Brain microvascular endothelial cell (primary cell): ENCODE results near the gene PRSS36.
"Not testable (repeated sequence)": the region's sequence is repeated elsewhere in the genome, so short reads cannot be mapped to it uniquely, and the experiment has no call there.

Experiments
- DNase-seq: peaks from one replicate; pipeline ENCODE4 v3.0.0-alpha.2; 2020
- H3K27ac ChIP-seq: fragments of 250-450 bp; sonication (Bioruptor Pico); 2 replicates; pipeline ENCODE4 v1.5.1; 2020; ENCODE audit warnings: mild to moderate bottlenecking, moderate library complexity
- H3K27me3 ChIP-seq: fragments of 250-450 bp; sonication (Bioruptor Pico); replicated peaks from 2 replicates; pipeline ENCODE4 v1.5.1; 2020; ENCODE audit warnings: mild to moderate bottlenecking
- H3K36me3 ChIP-seq: fragments of 250-450 bp; sonication (Bioruptor Pico); replicated peaks from 2 replicates; pipeline ENCODE4 v1.5.1; 2020; ENCODE audit warnings: mild to moderate bottlenecking
- H3K4me3 ChIP-seq: 2 replicates; pipeline ENCODE4 v1.5.1; 2011; ENCODE audit warnings: low read depth, mild to moderate bottlenecking, control low read depth, low read length, moderate library complexity
- in situ Hi-C: cut with HindIII; loops from 2 replicates; pipeline ENCODE4 v1.10.0; 2017; ENCODE audit warnings: low sequenced_read_pairs, low pct_ligation_motif_present
- TF ChIP-seq, protein P1 (sequence below): IDR thresholded peaks from 2 replicates; pipeline ENCODE4 v1.5.1; 2011; ENCODE audit warnings: low read depth, mild to moderate bottlenecking, moderate library complexity, low read length, control low read depth, inconsistent platforms; ENCODE audit errors: missing control alignments

The PRSS36 gene

DNA sequence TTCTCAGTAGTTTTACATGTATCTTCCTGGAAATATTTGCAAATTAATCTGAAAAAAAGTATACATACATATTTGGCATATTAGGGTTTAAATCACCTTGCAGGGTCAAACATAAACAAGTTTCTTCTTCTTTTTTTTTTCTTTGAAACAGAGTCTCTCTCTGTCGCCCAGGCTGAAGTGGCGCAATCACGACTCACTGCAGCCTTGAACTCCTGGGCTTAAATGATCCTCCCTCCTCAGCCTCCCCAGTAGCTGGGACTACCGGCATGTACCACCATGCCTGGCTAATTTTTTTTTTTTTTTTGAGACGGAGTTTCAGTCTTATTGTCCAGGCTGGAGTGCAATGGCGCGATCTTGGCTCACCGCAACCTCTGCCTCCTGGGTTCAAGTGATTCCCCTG is 17.4 kb upstream of the PRSS36 start:
- no peak for DNase-seq
- in situ Hi-C loops, result no loop called here
- Histone ChIP-seq H3K27me3 (no peaks in the 10 kb centered on the region), H3K36me3 (no peaks in the 10 kb centered on the region), H3K27ac (no peak overlapping the region), H3K4me3 (no peak overlapping the region)
- TF ChIP-seq, protein P1, sequence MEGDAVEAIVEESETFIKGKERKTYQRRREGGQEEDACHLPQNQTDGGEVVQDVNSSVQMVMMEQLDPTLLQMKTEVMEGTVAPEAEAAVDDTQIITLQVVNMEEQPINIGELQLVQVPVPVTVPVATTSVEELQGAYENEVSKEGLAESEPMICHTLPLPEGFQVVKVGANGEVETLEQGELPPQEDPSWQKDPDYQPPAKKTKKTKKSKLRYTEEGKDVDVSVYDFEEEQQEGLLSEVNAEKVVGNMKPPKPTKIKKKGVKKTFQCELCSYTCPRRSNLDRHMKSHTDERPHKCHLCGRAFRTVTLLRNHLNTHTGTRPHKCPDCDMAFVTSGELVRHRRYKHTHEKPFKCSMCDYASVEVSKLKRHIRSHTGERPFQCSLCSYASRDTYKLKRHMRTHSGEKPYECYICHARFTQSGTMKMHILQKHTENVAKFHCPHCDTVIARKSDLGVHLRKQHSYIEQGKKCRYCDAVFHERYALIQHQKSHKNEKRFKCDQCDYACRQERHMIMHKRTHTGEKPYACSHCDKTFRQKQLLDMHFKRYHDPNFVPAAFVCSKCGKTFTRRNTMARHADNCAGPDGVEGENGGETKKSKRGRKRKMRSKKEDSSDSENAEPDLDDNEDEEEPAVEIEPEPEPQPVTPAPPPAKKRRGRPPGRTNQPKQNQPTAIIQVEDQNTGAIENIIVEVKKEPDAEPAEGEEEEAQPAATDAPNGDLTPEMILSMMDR, result no peak

DNA sequence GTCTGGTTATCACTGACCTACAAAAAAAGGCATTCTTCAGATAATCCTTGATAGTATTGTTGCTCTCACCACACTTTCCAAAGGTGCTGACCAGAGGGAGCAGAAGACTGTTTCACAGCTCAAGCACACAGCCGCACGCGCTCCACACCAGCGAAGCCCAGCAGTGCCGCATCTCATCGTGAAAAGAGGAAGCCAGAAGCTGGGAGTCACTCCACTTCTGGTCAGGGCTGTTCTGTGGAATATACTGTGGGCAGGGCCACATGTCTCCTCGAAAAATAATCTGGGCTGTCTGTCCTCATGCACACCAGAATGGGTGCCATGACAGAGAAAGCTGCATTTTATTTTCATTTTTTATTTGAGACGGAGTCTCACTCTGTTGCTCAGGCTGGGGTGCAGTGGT is 7.3 kb upstream of the PRSS36 start:
- no peak for DNase-seq
- Histone ChIP-seq H3K27ac (no peak overlapping the region), H3K4me3 (no peak overlapping the region), H3K36me3 (no peaks in the 10 kb centered on the region), H3K27me3 (no peaks in the 10 kb centered on the region)
- in situ Hi-C loops, result no loop called here
- TF ChIP-seq, protein P1, result no peak

- in situ Hi-C loops, H3K4me3 ChIP-seq, H3K27ac ChIP-seq, DNase-seq, H3K36me3 ChIP-seq: not testable (repeated sequence)
- H3K27me3 ChIP-seq, result peaks cover 11% of the 10 kb centered on the region
These were observed 1.1 kb upstream of the PRSS36 start for GRCh38 chr16:31150976-31151375.

- H3K4me3 ChIP-seq, result no peak overlapping the region
- TF ChIP-seq, protein P1, result no peak
- no peaks in the 10 kb centered on the region for H3K36me3 ChIP-seq
- in situ Hi-C loops, result no loop called here
- H3K27me3 ChIP-seq, result peaks cover 11% of the 10 kb centered on the region
- no peak overlapping the region for H3K27ac ChIP-seq
- DNase-seq, result no peak
These were observed 534 bp downstream of the PRSS36 start for GRCh38 chr16:31149332-31149731.

GRCh38 chr16:31148896-31149295 is 970 bp downstream of the PRSS36 start:
- Histone ChIP-seq H3K27ac (no peak overlapping the region), H3K36me3 (no peaks in the 10 kb centered on the region), H3K27me3 (peaks cover 11% of the 10 kb centered on the region), H3K4me3 (no peak overlapping the region)
- in situ Hi-C loops, result no loop called here
- TF ChIP-seq, protein P1, result no peak
- no peak for DNase-seq

- Histone ChIP-seq H3K4me3 (no peak overlapping the region), H3K27me3 (peaks cover 11% of the 10 kb centered on the region), H3K36me3 (no peaks in the 10 kb centered on the region), H3K27ac (no peak overlapping the region)
- no peak for DNase-seq
- in situ Hi-C loops, result no loop called here
- TF ChIP-seq, protein P1, result no peak
These were observed 1.6 kb downstream of the PRSS36 start for GRCh38 chr16:31148281-31148728.
